ENCODE results near the gene WFDC6.

- TF ChIP-seq POLR2A (IDR thresholded peaks at IDR 0.05): no peak
- no peak for TF ChIP-seq EP300 (IDR thresholded peaks at IDR 0.05)
Measured at GRCh38 chr20:45545351-45545750, 6.1 kb upstream of the WFDC6 start.

Data from ovary (tissue), 1 donor.